RKO (cell line): ENCODE measurements around the gene OTOA.
"Not testable (repeated sequence)": the region's sequence is repeated elsewhere in the genome, so short reads cannot be mapped to it uniquely, and the experiment has no call there.

Experiments used
- DNase-seq: peaks from one replicate; pipeline ENCODE4 v3.0.0-alpha.2; 2016; ENCODE audit warnings: low spot score

The OTOA gene

DNA sequence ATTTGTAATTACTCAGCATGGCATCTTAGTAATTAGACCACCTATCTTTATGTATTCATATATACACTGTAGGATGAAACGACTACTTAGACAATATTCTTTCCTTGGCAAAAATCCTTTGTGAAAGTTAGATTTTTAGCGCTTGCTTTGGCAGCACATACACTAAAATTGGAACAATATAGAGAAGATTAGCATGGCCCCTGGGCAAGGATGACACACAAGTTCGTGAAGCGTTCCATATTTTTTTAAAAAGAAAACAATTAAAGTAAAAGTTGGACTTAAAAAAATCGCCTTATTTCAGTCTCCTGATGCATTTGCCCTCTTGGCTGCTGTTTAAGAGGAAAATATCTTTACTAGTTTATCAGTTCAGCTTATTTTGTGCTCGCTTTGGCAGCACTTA lies 21.9 kb upstream of the OTOA start:
- no peak for DNase-seq

DNA sequence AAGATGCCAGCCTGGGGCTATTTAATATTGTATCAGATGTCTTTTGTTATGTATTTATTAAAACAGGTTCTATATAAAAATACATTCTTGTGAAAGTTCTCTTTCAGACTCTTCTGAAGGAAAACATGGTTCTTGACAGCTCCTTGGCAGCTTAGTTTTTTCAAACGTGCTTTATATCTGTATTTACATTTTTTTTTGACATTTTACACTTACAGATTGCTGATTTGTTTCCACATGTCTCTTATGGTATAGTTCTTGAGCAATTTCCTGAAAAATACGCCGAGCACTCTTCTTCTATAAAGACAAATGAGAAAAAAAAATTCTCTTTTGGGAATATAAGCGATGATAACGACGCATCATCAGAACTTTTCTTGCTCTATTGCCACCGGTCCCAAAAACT lies 20.9 kb upstream of the OTOA start:
- no peak for DNase-seq

DNA sequence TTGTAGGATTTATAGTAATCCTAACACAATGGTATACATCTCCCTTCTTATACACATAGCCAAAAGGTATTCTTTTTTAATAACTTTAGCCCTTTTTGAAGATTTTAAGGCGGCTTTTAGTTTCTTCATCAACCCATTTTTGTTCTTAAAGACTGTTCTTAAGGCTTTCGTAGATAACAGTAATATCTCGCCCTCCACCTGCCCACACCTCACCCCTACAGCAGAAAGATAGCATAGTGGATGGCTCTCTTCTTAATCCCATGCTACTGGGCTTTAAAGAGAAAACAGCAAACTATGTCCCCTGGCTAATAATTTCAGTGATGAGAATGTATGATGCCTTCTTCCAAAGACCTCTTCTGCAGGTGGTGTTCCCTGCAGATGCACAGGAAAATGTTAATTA lies 20.0 kb upstream of the OTOA start:
- no peak for DNase-seq

DNA sequence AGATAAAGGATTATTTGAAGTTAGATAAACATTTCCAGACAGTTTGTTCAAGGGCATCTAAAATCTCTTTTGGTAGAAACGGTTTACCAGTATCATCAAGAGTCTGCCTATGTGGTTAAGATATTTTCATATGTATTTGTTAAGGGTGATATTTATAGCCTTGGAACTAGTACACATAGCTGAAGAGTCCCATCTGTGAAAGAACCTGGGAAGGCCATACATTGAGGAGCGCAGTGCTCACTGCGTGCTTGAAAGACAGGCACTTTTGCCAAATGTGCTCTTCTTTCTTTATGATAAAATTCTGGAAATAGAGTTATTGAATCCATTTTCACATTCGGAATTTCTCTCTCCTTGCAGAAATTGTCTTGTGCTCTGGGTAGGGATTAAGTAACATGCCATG lies 19.1 kb upstream of the OTOA start:
- DNase-seq = no peak

GRCh38 chr16:21645261-21645721 lies 18.5 kb upstream of the OTOA start:
- DNase-seq = no peak

- no peak for DNase-seq
Observed at GRCh38 chr16:21646091-21646490, 17.7 kb upstream of the OTOA start.

GRCh38 chr16:21646721-21647561 lies 16.8 kb upstream of the OTOA start:
- DNase-seq = no peak

DNA sequence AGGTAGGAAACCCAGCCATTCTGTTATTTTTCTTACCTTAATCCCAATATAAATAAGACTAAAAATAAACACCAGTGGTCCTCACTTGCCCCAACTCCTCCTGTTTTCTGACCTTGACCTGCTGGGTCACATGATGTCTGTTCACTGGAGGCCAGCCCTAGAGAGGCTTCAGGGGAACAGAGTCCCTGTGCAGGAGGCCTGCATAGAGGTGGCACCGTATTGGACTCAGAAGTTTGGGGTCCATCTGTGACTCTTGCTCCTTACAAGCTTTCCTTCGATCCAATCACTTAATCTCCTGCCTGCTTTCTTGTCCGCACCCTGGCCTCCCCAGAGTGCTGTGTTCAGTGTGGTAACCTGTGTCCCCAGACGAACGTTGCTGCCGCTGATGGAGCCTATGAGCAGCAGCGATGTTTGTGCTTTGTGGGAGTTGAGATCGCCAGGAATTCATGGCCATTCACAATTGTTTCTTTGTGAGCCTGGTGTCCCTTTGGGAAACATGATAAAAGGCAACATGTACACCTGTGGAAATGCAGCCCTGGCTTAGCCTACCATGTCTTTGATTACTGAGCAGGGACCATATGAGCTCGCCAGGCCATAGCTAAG lies 16.1 kb upstream of the OTOA start:
- no peak for DNase-seq

GRCh38 chr16:21649826-21650406 lies 13.9 kb upstream of the OTOA start:
- not testable (repeated sequence) for DNase-seq

DNA sequence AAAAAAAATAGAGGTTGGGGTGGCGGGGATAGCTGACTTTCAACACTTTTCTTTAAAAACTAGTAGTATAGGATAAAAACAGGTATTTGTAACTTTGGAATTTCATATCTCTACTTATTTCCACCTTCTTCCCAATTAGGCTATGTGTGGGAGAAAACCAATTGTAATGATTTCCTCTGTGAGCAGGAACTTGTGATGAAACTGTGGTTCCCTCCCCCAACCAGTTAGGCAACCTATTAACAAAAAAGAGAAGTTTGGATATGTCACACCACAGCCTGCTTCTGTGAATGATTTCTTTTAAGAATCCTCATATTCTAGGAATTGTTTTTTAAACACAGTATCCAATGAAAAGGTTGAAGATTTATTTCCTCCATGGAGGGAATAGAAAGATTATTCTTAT lies 13.2 kb upstream of the OTOA start:
- no peak for DNase-seq

DNA sequence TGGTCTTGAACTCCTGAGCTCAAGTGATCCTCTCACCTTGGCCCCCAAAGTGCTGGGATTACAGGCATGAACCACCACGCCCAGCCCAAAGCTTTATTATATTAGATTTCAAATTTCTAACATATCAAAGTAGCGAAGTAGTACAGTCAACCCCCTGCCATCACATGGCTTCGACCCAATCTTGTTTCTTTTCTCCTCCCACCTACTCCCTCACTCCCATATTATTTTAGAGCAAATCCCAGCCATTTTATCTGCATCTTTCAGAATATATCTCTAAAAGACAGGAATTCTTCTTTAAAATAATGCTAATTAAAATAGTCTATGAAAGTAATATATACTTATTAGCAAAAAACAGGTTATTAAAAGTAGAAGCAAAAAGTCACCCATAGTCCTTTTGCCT lies 12.3 kb upstream of the OTOA start:
- DNase-seq = no peak

DNA sequence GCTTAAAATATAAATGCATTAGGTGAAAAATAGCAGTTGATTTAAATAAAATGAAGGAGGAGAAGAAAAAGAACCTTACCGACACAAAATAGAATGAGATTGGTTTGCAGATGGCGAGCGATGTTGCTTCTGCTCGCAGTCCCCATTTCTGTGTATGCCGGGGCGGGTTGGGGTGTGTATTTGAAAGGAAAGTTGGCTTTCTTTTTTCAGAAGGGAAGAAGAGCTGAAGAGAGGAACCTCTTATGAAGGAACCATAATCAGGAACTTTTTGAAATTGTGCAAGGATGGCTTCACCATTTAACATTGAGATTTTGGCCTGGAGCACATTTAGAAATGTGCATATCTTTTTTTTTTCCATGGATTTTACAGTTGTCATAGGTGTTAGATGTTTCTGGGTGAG lies 11.3 kb upstream of the OTOA start, which contains the start of gene IGSF6:
IGSF6 (minus strand) TSS at position 156 of the 400 bp plus-strand sequence; CDS start at position 146, 10 bp downstream.
- DNase-seq = no peak

DNA sequence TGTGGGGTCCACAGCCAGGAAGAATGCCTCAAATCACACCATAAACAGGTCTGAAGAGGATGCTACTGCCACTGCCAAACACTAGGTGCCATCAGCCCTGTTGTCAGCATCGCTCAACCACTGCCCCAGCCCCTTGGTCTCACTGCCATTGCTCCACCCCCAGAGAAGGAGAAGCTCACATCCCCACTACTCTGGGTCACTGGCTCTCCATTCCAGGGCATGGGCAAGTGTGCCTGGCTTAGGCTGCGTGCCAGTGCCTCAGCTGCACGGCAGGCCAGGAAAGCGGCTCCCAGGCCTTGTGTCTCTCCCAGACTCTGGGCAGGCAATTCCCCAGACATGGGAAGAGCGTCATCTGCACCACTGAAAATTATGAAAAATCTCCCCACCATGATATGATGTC lies 10.2 kb upstream of the OTOA start:
- DNase-seq = no peak

GRCh38 chr16:21654466-21654865 lies 9.3 kb upstream of the OTOA start:
- no peak for DNase-seq

DNA sequence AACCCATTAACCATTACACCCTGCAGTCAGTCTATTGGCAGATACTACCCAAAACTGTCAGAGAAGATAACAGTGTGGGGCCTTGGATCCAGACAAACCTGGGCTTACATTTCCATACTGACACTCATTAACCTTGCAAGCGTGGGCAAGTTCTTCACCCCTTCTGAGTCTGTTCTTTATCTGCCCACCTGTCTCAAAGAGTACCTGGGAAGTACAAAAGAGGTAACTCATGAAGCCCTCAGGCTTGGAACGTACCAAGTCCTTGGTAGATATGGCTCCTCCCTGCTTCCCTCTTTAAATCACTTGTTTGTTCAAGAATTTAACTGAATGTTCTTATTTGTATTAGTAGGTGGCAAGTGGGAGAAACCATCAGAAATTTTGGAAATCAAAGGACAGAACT lies 8.9 kb upstream of the OTOA start:
- DNase-seq = no peak

- peak; percentile 65 for DNase-seq
Observed at GRCh38 chr16:21656795-21657768, 6.7 kb upstream of the OTOA start.

- no peak for DNase-seq
Observed at GRCh38 chr16:21659124-21659523, 4.6 kb upstream of the OTOA start.

GRCh38 chr16:21664801-21665492 lies 1.2 kb downstream of the OTOA start:
- no peak for DNase-seq

DNA sequence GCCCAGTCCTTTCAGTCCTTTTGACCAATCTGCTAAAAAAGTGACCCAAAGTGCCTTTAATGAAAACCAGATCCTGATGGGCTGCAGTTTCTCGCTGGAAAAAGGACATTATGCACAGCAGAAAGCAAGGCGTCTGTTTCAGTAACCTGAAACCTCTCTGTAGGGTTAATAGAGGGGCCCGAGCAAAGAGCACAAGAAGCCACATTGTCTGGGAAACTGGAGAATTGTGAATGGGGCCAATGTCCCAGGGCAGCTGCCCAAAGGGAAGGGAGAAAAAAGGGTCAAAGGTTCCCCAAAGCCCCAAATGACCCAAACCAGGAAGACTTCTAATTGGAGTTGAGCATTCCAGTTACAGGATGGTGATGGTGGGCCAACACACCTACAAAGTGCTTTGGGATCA lies 3.0 kb downstream of the OTOA start:
- no peak for DNase-seq

GRCh38 chr16:21667575-21667974 lies 3.8 kb downstream of the OTOA start:
- no peak for DNase-seq

DNA sequence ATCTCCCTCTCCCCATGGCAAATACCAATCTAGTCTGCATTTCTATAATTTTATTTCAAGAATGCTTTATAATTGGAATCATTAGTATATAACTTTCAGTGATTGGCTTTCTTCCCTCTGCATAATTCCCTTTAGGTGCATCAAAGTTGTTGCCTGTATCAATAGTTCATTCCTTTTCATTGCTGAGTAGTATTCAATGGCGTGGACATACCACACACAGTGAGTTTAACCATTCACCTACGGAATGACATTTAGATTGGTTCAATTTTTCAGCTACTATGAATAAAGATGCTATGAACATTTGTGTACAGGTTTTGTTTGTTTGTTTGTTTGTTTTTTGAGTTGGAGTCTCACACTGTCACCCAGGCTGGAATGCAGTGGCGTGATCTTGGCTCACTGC lies 9.7 kb downstream of the OTOA start:
- no peak for DNase-seq
